Right ventricle myocardium superior (tissue), 1 donor: Measurements from ENCODE around the gene DLGAP1. TPM values are rescaled to one million over a fixed set of nuclear protein-coding genes. Genes with fewer than 3 reads are reported as not detected.

Experiments
- ATAC-seq: fragments of 200-7000 bp; cut with Tn5 transposase; one replicate; pipeline ENCODE4 v1.9.1; 2020; ENCODE audit warnings: mild to moderate bottlenecking; ENCODE audit not compliant: poor library complexity
- DNase-seq: peaks from one replicate; pipeline ENCODE4 v3.0.0-alpha.2; 2020
- intact Hi-C: fragments of 100-400 bp; cut with DNase I; formaldehyde crosslinking; loops from one replicate; pipeline ENCODE4 v1.11.2; 2022
- total RNA-seq: library from RNA; stranded (reverse); fragmentation: NEBNext Ultra II Directional; extraction: Animal tissue kit (Norgen Biotek cat#: 25700); gene quantifications from one replicate; pipeline ENCODE4 v1.2.1, GENCODE V29; 2021
- donor health status: DM: no; HTN: yes; CAD: no; lungs with severe emphysema.

DLGAP1 gene
- total RNA-seq, 1 donor from 2014 or later: 0.08 TPM

DNA sequence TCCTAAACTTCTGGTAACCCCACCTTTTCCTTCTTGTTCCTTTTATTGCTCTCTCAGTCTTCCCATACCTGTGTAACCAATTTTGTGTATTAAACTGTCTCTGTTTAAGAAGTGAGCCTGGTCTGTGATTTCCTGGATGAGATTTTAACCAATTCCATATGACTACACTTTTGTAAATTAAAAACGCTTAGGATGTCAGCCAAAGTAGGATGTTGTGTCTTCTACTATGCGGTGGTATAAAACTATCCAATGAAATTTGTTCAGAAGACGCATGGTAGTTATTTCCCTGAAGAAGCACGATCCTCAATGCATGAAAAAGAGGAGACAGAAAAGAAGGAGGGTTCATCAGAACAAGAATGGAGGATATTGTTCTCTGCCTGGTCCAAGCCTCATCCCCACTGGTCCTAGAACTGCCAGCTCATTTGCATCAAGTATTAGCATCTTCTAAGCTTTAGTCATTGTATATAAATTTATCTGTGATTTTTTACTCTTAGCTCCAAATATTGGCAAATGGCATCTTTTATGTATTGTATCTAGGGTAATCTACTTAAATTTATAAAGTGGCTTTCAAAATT lies 877.7 kb downstream of the DLGAP1 start:
- DNase-seq (no peak), ATAC-seq (no peak)
- intact Hi-C loops: no loop called here

DNA sequence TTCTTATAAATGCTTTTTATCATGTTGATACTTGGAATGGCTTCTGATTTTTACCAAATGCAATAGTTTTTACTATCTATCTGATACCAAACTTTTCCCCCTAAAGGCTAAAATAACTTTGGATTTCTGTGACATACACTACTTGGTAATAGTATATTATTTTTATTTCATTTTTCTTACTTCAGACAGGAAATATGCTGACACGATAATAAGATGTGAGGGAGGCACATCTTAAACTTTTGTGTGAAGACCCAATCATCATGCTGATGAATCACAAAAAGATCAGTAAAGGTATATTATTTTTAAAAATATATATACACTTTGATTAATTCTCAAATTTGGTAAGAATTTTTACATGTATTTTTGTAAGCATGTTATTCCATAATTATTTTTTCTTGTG lies 882.3 kb downstream of the DLGAP1 start:
- DNase-seq (no peak), ATAC-seq (no peak)
- intact Hi-C loops: no loop called here

DNA sequence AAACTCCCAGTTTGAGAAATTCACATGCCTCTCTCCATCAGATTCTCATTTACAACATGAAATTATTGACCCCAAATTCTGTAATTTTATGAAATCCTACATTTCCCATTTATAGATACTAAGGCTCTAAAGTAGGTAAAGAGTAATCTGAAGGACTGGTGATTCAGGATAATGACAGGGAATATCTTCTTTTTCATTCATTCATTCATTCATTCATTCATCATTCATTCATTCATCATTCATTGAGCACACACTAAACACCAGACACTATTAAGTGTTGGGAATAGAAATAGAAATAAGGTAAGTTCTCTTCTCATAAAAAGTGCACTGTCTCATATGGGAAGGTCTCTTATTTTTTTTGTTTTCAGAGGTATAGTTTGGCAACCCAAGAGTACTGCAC lies 888.3 kb downstream of the DLGAP1 start:
- no peak for DNase-seq
- intact Hi-C loops: no loop called here
- no peak for ATAC-seq

DNA sequence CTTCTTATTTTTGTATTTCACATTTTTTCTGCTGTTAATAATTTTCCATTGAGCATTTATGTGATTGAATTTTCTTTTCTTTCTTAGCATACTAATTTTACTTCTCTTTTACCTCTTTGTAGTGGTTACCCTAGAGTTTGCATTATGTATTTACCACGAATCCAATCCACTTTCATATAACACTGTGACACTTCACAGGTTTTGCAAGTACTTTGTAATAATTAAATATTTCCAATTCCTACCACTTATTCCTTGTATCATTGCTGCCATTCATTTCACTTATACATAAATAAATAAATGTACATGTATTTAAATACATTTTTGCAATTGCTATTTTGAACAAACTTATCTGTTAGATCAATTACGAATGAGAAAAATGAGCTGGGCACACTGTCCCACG lies 894.4 kb downstream of the DLGAP1 start:
- ATAC-seq: no peak
- DNase-seq: no peak
- intact Hi-C loops: no loop called here

DNA sequence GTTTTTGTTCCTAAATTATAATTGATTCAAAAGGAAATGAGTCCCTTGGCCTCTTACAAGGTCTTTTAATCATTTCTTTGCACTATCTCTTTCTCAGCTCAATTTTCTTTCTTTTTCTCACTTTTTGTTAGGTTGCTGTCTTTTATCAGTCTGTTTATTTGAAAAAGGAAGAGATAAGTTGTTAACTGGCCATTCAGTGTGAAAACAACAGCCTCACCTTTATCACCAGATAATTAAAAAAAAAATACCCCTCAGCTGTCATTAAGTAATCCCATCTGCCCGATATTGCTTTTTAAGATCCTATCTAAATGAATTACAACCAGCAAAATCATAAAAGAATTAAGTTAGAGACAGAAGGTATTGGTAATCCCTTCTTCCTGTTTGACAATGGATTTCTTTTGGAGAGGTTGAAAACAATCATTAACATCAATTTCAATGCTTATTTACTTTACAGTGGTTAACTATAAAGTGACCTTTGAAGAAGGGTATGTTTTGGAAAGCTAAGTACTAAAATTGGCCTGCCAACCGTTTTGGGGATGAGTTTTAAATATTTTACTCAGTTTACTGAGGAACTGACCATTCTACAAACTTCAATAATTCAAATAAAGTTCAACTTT lies 900.2 kb downstream of the DLGAP1 start:
- ATAC-seq (no peak), DNase-seq (no peak)
- intact Hi-C loops: no loop called here

DNA sequence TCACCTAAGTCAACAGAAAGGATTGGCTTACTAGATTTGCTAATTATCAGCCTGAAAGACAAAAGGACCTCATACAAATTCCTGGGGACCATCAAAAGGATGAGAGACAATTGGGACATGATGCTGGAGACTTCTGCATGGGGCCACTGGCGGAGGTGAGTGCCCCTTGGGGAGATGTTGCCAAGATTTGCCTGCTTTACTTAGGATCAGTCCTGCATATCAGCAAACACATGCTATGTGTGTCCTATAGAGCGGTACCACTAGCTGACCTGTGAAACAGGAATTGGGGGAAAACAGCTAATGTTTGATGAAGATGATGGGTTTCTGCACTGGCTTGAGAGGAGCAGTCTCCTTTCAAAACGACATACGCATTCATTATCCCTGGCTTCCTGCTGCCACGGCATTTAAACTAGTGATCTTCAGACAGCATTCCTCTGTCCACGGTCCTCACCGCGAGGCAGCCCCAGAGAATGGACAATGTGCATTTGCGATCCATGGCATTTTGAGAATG lies 901.0 kb downstream of the DLGAP1 start:
- ATAC-seq (no peak), DNase-seq (no peak)
- intact Hi-C loops: no loop called here

DNA sequence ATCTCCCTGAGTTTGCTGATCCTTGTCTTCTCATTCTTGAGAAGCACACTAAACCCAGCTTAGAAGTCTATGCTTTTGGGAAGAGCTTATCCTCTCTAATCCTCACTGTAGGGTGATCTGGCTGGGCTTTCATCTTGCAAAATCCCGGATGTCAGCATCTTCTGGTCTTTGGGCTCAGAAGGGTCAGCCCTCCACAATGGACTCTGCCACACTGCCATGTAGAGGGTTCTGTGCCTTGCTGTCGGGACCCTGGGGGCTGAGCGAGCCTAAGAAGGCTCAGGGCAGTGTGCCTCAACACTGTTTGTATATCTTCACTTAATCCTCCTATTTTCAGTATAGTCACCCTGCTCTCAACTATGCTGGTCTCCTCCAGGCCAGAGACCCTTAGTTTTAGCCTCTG lies 902.8 kb downstream of the DLGAP1 start:
- DNase-seq (no peak), ATAC-seq (no peak)
- intact Hi-C loops: no loop called here

DNA sequence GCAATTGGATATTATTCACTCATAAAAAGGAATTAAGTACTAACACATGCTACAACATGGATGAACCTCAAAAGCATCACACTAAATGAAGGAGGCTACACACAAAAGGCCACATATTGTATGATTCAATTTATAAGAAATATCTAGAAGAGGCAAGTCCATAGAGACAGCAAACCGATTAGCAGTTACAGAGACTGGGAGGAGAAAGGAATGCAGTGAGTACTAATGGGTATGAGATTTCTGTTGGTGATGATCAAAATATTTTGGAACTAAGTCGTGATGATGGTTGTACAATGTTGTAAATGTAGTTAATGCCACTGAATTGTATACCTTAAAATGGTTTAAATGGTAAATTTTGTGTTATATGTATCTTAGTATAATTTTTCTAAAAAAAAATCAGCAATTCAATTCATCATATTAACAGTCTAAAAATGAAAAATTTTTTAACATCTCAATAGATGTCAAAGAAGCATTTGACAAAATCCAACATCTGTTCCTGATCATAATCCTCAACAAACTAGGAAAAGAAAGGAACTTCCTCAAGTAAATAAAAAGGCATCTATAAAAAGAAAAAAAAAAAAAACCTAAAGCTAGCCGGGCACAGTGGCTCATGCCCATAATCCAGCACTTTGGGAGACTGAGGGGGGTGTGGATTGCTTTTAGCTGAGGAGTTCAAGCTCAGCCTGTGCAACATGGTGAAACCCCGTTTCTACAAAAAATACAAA lies 907.1 kb downstream of the DLGAP1 start:
- intact Hi-C loops: no loop called here
- ATAC-seq (no peak), DNase-seq (no peak)

DNA sequence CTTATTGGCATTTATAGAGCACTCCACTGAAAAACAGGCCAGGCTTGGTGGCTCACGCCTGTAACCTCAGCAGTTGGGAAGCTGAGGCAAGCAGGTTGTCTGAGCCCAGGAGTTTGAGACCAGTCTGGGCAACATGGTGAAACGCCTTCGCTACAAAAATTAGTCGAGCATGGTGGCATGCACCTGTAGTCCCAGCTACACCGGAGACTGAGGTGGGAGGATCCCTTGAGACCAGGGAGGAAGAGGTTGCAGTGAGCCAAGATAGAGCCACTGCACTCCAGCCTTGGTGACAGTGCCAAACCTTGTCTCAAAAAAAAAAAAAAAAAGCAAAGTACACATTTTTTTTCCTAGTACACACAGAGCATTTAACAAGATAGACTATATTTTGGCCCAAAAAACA lies 909.0 kb downstream of the DLGAP1 start:
- DNase-seq: no peak
- intact Hi-C loops: no loop called here
- no peak for ATAC-seq

DNA sequence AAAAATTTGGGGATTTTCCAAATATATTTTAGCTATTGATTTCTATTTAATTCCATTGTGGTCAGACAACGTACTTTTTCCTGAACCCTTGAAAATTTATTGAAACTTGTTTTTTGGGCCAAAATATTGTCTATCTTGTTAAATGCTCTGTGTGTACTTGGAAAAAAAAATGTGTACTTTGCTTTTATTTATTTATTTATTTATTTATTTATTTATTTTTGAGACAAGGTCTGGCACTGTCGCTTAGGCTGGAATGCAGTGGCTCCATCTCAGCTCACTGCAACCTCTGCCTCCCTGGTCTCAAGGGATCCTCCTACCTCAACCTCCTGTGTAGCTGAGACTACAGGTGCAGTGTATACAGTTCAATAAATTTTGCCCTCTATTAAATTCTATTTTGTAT lies 910.6 kb downstream of the DLGAP1 start:
- DNase-seq: no peak
- intact Hi-C loops: no loop called here
- no peak for ATAC-seq

DNA sequence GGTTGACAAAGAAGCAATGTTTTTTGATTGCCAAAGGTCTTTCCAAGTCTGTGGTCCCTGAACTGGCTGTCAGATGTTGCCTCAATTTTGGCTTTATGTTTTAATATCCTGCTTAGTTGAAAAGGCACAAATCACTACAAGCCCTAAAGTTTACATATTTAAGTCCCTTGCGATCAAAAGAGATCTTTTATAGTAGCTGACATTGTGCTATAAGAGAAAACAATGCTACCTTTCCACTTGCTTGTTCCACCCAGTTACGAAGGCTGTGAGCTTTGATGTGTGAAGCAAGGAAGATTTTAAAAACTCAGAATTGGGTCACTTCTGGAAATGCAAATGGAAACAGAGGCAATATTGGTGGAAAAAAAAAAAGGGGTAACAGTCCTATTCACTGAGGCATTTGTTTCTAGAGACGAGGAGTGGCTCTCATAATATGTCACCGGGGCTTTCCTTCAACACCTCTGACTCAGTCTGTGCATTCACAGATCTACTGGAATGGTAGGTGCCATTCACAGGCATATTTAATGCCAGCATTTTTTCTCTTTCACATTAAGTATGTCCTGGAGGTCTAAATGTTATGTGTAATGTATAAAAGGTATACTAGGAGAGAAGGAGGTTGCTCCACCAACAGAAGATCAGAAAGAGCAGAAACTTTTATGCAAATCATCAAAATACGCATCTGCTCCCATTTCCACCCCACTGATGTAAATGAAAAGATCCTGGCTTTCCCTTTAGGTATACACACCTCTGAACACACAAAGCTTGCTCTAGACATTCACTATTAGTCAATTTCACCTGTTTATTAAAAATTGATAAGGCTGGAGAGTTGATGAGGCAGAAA lies 913.3 kb downstream of the DLGAP1 start:
- intact Hi-C loops: no loop called here
- ATAC-seq: no peak

DNA sequence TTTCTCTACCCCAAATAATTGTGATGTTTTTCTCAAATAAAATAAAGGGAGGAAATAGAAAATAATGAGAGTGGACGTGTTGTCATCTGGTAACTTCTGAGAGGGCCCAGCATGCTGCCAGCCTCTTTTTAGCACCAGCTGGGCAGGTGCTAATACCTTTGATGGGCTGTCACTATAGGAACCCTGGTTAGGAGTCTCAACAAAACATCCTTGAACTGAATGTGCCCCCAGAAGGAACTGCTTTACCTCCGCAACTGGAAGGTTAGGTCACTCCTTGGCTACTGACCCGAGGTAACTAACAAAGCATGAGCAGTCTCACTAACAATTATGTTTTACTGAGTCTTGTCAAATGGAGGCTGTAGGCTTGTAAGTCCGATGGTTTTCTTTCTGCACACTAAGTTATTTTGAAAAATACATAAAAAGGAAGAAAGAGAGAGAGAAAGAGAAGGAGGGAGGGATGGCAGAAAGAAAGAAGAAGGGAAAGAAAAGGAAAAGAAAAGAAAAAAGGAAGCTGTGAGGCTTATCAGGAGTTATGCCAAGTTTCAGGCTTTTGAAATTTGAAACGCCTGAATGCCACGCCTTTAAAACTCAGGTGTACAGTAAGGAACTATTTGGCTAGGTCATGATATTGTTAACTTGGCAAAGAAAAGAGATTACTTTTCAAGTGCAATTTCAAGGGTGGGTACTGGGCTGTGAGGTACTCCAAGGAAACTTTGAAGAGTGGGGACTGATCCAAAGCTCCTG lies 914.1 kb downstream of the DLGAP1 start:
- intact Hi-C loops: no loop called here
- ATAC-seq: no peak
- no peak for DNase-seq

More for the DNA sequence above, 913.3 kb downstream of the DLGAP1 start:
- no peak for DNase-seq

DNA sequence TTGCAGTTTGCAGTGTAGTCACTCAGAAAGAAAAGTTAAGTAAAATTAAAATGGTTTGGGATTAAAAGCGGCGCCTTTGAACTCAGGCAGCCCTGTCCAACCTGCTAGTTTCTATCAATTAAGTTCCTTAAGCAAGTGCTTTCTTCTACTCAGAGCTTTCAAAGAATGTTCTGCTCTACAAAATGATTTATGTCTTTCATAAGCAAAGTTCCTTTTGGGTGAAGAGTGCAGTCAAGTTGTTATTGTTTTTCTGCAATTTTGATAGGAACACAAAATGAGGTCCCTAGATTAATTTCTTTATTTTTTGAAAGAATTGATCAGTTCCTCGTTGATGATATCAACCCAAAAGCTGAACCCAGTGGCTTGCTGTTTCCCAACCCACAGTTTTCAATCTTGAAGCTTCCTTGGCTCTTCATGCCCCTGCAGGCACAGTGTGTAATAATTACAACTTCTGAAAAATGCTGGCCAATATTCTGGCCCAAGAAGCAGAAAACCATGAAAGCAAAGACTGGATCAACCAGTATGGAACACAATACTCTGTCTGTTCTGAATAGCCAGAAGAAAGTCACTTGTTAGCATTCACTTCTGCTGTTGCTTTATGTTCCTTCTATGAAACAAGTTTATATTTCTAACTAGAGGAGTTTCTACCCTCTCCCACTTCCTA lies 916.0 kb downstream of the DLGAP1 start:
- intact Hi-C loops: no loop called here
- ATAC-seq (no peak), DNase-seq (no peak)

DNA sequence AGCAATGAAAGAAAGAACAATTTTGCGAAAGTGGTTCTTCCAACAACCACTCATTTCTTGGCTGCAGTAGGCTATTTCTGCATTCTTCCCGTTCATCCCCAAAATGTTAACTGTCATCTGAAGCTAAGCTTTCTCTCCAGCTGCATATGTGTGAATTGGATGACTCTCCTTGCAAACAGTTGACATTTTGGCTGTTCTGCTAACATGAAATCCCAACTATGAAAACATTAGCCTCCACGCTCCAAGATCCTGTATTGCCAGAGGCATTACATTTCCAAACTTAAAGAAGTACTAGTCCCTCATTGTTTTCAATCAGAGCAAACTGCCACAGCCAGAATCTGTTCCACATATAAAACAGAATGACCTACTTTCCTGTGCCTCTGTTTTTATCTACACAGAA lies 916.7 kb downstream of the DLGAP1 start:
- DNase-seq (no peak), ATAC-seq (no peak)
- intact Hi-C loops: no loop called here

DNA sequence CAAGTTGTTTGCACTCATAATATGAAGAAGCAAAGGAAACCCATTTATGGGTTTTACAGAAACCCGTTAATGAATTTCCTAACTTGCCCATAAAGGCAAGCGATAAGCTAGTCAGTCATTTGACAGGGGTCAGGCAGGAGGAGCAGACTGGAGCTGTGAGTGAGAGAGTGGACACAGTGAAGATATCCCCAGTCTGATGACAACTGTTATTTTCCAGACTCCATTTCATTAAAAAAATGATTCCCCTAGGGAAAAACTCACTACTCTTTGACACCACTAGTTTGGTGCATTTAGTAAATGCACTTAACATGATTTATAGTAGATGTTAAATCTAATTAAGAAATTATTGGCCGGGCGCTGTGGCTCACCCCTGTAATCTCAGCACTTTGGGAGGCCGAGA lies 924.3 kb downstream of the DLGAP1 start:
- ATAC-seq: no peak
- intact Hi-C loops: no loop called here
- no peak for DNase-seq

DNA sequence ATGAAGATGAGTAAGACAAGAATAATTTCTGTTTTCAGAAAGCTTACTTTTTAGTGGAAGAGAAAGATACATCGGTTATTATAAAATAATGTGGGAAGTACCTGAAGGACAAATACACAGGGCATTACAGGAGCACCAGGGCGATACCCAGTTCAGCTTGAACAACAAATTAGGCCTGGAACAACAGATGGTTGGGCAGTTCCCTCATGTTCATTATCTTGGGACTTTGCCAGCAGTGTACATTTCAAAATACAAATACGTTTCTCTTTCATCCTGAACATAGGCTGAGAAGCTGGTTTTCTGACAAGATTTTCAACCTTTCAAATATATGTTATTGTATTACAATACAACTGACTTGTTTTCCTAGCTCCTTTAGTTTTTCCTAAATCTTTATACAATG lies 925.5 kb downstream of the DLGAP1 start:
- intact Hi-C loops: no loop called here
- DNase-seq (no peak), ATAC-seq (no peak)

DNA sequence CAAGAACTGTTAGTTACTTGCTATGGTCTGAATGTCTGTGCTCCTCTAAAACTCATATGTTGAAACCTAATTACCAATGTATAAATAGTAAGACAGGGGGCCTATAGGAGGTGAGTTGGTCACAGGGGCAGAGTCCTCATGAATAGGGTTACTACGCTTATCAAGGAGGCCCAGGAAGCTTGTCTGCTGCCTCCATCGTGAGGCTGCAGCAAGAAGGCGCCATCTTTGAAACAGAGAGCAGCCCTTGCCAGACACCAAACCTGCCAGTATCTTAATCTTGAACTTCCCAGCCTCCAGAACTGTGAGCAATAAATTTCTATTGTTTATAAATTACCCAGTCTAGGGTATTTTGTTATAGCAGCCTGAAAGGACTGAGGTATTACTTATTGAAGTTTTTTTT lies 926.0 kb downstream of the DLGAP1 start:
- intact Hi-C loops: no loop called here
- DNase-seq: no peak
- ATAC-seq: no peak

DNA sequence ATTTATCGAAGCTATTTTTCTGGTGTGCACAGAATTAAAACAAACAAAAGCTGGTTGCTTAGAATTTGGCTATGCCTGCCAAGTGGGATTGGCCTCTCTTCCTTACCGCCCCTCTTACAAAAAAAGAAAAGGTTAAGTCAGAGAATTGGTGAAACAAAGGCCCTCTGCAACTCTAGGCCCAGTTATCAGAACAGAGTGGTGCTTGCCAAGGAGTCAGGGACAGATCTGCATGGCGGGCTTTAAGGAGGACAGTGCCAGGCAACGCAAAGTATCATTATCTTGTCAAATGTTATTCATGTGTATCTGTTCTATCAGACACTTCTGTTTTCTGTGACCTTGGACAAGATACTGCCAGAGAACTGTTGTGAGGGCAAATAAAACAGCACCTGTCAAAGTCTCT lies 926.9 kb downstream of the DLGAP1 start:
- intact Hi-C loops: no loop called here
- DNase-seq (no peak), ATAC-seq (no peak)
